Upper lobe of left lung (tissue), 4 donors: ENCODE data around the gene NRXN3.

ENCODE experiments used
- CTCF ChIP-seq, 6 experiments: fragments of 450-650 bp in 4 of 6; fragments of 200-600 bp in 2 of 6; sonication (generic) in 2 of 6; IDR thresholded peaks; one replicate each; pipeline ENCODE4 v1.5.1; 2016 to 2019; ENCODE audit warnings: antibody characterized with exemption in 6 of 6
- EP300 ChIP-seq, 4 donors: sonication (generic); formaldehyde crosslinking; IDR thresholded peaks; one replicate each; pipeline ENCODE4 v1.5.1; 2017; ENCODE audit warnings: antibody characterized with exemption in 4 of 4, control low read depth in 2 of 4
- POLR2A ChIP-seq, 4 donors: fragments of 450-650 bp; IDR thresholded peaks; one replicate each; pipeline ENCODE4 v1.5.1; 2016 to 2017; ENCODE audit warnings: antibody characterized with exemption in 4 of 4, mild to moderate bottlenecking in 2 of 4
- POLR2AphosphoS5 ChIP-seq, 2 donors: sonication (generic); formaldehyde crosslinking; IDR thresholded peaks; one replicate each; pipeline ENCODE4 v1.5.1; 2017; ENCODE audit warnings: antibody characterized with exemption in 2 of 2

DNA sequence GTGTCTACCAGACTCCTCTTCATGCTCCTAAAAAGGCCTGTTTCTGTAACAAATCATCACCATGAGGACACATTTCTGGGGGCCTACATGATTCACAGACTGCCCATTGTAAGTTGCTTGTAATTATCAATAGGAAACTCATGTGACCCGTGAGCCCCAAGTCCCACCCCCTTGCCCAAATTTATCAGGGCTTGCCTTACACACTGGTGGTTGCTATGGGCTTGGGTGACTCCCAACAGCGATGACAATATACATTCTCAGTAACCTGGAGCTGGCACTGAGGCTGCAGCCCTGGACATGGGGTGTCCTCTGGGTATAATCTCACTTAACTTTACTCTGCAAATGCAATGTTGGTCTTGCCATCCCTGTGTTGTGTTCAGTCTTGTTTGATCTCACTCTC is 149.2 kb downstream of the NRXN3 start:
- no peak for TF ChIP-seq POLR2A (IDR thresholded peaks at IDR 0.05)
- TF ChIP-seq CTCF (IDR thresholded peaks at IDR 0.05): no peak
- TF ChIP-seq EP300 (IDR thresholded peaks at IDR 0.05): no peak
- TF ChIP-seq POLR2AphosphoS5 (IDR thresholded peaks at IDR 0.05): no peak
